Pancreas (tissue), 10 donors: ENCODE measurements around the gene SOD3. TPM values are rescaled to one million over a fixed set of nuclear protein-coding genes. Genes with fewer than 3 reads are reported as not detected.

Source experiments
- ATAC-seq, 4 donors: fragments of 200-7000 bp; cut with Tn5 transposase; one replicate each; pipeline versions ENCODE4 v1.8.0 to v1.9.1; 2020; ENCODE audit warnings: mild to moderate bottlenecking in 4 of 4, moderate library complexity in 4 of 4
- DNase-seq, 6 donors: peaks; one replicate each; pipeline ENCODE4 v3.0.0-alpha.2; 2020
- FAIRE-seq: peaks from 2 replicates; lab custom pipeline; 2012; peaks lifted over from hg19 to GRCh38; lab: Jason Lieb, UNC
- H3K27ac ChIP-seq, 4 donors: fragments of 200-600 bp; sonication (generic); 1 replicate in 3 of 4; 2 replicates in 1 of 4; pipeline versions ENCODE4 v1.5.0 to v1.8.0; 2020
- H3K27me3 ChIP-seq, 4 donors: fragments of 200-600 bp; one replicate each; pipeline ENCODE4 v1.8.0; 2021
- H3K36me3 ChIP-seq, 3 donors: fragments of 200-600 bp; sonication (generic) in 1 of 3; one replicate each; pipeline versions ENCODE4 v1.5.0 to v1.8.0; 2020 to 2021
- H3K4me1 ChIP-seq, 3 donors: fragments of 200-600 bp; one replicate each; pipeline ENCODE4 v1.8.0; 2021
- H3K4me3 ChIP-seq, 4 donors: fragments of 200-600 bp; sonication (generic) in 2 of 4; one replicate each; pipeline versions ENCODE4 v1.5.0 to v1.8.0; 2020 to 2021
- H3K9me3 ChIP-seq, 4 donors: fragments of 200-600 bp; one replicate each; pipeline ENCODE4 v1.8.0; 2021
- CTCF ChIP-seq, 4 donors: fragments of 200-600 bp; sonication (generic) in 3 of 4; IDR thresholded peaks; one replicate each; pipeline versions ENCODE4 v1.5.0 to v1.8.0; 2021; ENCODE audit warnings: antibody characterized with exemption in 4 of 4
- WGBS, 2 donors: extraction: QIAGEN DNeasy Blood & Tissue Kit; methylation state at CpG; one replicate each; pipeline ENCODE4 v1.1.7; 2013; 5-methylcytosine and 5-hydroxymethylcytosine counted together
- intact Hi-C, 3 donors: fragments of 100-400 bp; cut with DNase I; formaldehyde crosslinking; loops; one replicate each; pipeline versions ENCODE4 v1.11.1 to v1.14.2; 2022
- polyA plus RNA-seq, 2 donors: library from polyadenylated mRNA; stranded (reverse); fragments of 200-250 nt; gene quantifications; one replicate each; pipeline ENCODE4 v1.2.3, GENCODE V29; 2013
- total RNA-seq, 6 donors: library from RNA; stranded (reverse); fragmentation: NEBNext Ultra II Directional in 4 of 6; extraction: Animal tissue kit (Norgen Biotek cat#: 25700) in 4 of 6; gene quantifications; one replicate each; pipeline versions ENCODE4 v1.2.1 to v1.2.4, GENCODE V29; 2021 to 2023
- donor health status: healthy with polysubstance abuse.
- donor health status: DM: no; HTN: no; CAD: no; lungs with moderate emphysema.
- donor health status: DM: no; HTN: no; CAD: no.
- donor health status: control.
- donor health status: control.
- donor health status: Bipolar disorder and iron deficiency.
- donor health status: DM: yes; HTN: yes; CAD: no.
- donor health status: DM: no; HTN: no; CAD: no.
- donor health status: DM: no; HTN: no; CAD: no.
- donor health status: DM: yes; HTN: yes; CAD: no.

Gene SOD3
- total and polyA plus RNA-seq, 8 donors, result 21.2 to 43.9 (median 37.2) TPM

DNA sequence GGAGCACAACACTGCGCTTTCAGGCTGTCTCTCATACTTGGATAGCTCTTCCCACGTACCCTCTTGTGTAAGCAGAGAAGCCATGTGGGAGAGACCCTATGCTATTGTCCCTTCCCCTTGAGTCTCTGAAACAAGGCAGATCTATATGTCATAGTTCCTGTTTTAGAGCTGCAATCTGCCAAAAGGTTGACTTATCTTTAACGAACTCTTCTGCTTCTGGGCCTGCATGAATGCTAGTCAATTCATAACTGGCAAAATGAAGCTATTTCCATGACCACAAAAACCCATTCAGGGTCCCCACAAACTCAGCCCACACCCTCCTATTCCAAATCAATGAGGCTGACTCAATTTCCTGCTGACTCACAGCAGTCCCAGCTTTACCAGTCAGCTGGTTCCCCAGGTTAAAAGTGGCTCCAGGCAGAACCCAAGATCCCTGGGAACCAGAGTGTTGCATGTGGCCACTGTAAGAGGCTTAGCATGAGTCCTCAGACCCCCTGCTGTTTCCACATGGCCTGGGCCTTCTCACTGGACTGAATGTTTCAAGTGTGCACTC lies 25.3 kb upstream of the SOD3 start:
- FAIRE-seq (no peak), DNase-seq (no peak), ATAC-seq (peak in 1 of 4 donors; percentile 20)
- H3K36me3 ChIP-seq, result no peaks in the 10 kb centered on the region
- WGBS, 2 donors, result 74 to 75% methylated on average over 3 of the region's 3 CpGs
- H3K4me1 ChIP-seq, result no peaks in the 10 kb centered on the region
- no peak overlapping the region for H3K27ac ChIP-seq
- intact Hi-C loops, result no loop called here
- no peak for TF ChIP-seq CTCF (IDR thresholded peaks at IDR 0.05)
- no peak overlapping the region for H3K4me3 ChIP-seq
- no peaks in the 10 kb centered on the region for H3K27me3 ChIP-seq
- no peaks in the 10 kb centered on the region for H3K9me3 ChIP-seq

DNA sequence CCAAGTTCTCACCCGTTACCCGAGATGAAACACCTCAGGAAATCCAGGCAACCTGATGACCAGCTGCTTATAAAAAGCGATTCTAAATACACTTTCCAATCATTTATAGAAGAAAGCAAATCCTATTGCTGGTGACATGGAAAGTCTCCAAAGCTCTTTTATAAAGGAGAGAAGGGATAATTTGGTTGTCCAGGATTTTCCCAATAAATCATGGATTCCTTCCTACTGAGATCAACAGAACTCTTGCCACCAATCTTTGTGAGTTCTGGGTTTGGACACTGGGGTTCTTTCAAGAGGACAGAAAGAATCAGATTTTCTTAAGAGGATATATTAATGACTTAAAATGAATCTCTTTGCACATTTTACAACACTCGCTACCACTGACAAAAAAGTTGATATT lies 24.7 kb upstream of the SOD3 start:
- Histone ChIP-seq H3K27me3 (no peaks in the 10 kb centered on the region), H3K4me3 (no peak overlapping the region), H3K27ac (no peak overlapping the region), H3K9me3 (no peaks in the 10 kb centered on the region), H3K36me3 (no peaks in the 10 kb centered on the region), H3K4me1 (no peaks in the 10 kb centered on the region)
- DNase-seq, result no peak
- intact Hi-C loops, result no loop called here
- FAIRE-seq, result no peak
- ATAC-seq, result no peak
- TF ChIP-seq CTCF (IDR thresholded peaks at IDR 0.05), result no peak
- WGBS, 2 donors, result 86 to 87% methylated on average over 4 of the region's 4 CpGs

DNA sequence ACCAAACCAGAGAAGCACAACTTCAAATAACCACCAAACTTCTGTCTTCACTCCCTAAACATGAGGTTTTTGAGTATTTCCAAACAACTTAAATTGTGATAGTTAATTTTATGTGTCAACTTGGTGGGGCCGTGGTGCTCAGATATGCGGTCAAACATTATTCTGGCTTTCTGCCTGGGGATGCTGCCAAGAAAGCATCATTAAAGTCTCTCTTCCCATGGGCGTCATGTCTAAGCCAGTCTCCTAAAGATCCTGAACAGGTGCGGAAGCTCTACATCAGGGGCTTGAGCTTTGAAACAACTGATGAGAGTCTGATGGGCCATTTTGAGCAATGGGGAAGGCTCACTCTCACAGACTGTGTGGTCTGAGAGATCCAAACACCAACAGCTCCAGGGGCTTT lies 24.1 kb upstream of the SOD3 start:
- no peak for DNase-seq
- Histone ChIP-seq H3K27me3 (no peaks in the 10 kb centered on the region), H3K4me3 (no peak overlapping the region), H3K36me3 (no peaks in the 10 kb centered on the region), H3K9me3 (no peaks in the 10 kb centered on the region), H3K4me1 (no peaks in the 10 kb centered on the region), H3K27ac (no peak overlapping the region)
- no peak for TF ChIP-seq CTCF (IDR thresholded peaks at IDR 0.05)
- FAIRE-seq, result no peak
- intact Hi-C loops, result no loop called here
- 46 to 52% methylated on average over 4 of the region's 4 CpGs for WGBS, 2 donors
- no peak for ATAC-seq

DNA sequence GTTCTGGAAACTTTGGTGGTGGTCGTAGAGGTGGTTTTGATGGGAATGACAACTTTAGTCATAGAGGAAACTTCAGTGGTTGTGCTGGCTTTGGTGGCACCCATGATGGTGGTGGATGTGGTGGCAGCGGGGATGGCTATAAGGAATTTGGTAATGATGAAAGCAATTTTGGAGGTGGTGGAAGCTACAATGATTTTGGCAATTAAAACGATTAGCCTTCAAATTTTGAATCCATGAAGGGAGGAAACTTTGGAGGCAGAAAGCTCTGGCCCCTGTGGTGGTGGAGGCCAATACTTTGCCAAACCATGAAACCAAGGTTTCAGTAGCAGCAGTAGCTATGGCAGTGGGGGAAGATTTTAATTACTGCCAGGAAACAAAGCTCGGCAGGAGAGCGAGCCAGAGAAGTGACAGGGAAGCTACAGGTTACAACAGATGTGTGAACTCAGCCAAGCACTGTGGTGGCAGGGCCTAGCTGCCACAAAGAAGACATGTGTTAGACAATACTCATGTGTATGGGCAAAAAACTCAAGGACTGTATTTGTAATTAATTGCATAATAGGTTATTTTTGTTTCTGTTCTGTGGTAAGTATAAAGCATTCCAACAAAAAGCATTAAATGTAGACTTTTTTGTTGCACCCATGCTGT lies 23.2 kb upstream of the SOD3 start:
- Histone ChIP-seq H3K27me3 (no peaks in the 10 kb centered on the region), H3K27ac (no peak overlapping the region), H3K4me1 (no peaks in the 10 kb centered on the region), H3K4me3 (no peak overlapping the region), H3K9me3 (no peaks in the 10 kb centered on the region), H3K36me3 (no peaks in the 10 kb centered on the region)
- DNase-seq (no peak), ATAC-seq (no peak), FAIRE-seq (no peak)
- intact Hi-C loops, result no loop called here
- 71 to 74% methylated on average over 5 of the region's 5 CpGs for WGBS, 2 donors
- no peak for TF ChIP-seq CTCF (IDR thresholded peaks at IDR 0.05)

DNA sequence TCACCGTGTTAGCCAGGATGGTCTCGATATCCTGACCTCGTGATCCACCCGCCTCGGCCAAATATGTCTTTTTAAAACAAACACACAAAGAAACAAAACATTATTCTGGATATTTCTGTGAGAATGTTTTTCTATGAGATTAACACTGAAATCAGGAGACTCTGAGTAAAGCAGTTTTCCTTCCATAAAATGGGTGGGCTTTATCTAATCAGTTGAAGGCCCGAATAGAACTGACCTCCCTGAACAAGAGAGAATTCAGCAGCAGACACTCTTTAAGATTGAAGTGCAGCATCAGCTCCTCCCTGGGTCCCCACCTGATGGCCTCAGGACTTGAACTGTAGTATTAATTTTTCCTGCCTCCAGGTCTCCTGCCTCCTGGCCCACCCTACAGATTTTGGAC lies 22.4 kb upstream of the SOD3 start:
- intact Hi-C loops, result no loop called here
- ATAC-seq (no peak), DNase-seq (no peak)

More for the DNA sequence above, 22.4 kb upstream of the SOD3 start:
- no peak for FAIRE-seq
- H3K27ac ChIP-seq, result no peak overlapping the region
- no peaks in the 10 kb centered on the region for H3K9me3 ChIP-seq
- no peaks in the 10 kb centered on the region for H3K27me3 ChIP-seq
- no peak for TF ChIP-seq CTCF (IDR thresholded peaks at IDR 0.05)
- H3K4me1 ChIP-seq, result no peaks in the 10 kb centered on the region
- no peaks in the 10 kb centered on the region for H3K36me3 ChIP-seq
- 91 to 95% methylated on average over 6 of the region's 6 CpGs for WGBS, 2 donors
- no peak overlapping the region for H3K4me3 ChIP-seq
